Measurements from ENCODE around the gene CTNNA3. TPM values are rescaled to one million over a fixed set of nuclear protein-coding genes. Genes with fewer than 3 reads are reported as not detected.

Gene CTNNA3
- total and polyA plus RNA-seq, 2 donors (not counting 1 experiment from before 2014, with no cell fraction given): not detected

DNA sequence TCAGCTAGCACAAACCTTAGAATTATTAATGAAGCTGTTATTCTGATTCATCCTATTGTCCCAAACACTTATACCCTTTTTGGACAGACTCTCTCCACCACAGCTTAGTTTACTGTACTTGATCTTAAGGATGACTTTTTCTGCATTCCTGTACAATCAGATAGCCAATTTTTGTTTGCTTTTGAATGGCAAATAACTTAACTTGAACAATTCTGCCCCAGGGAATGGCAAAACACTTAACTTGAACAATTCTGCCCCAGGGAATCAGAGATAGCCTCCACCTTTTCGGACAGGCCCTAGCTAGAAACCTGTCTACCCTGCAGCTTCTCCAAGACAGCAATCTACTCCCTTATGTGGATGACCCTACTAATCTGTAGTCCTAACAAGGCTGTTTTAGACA is 1438.2 kb downstream of the CTNNA3 start:
- Histone ChIP-seq H3K4me1 (ENCODE audit: control insufficient read depth, extremely low read depth, insufficient read depth, low read length) (no peaks in the 10 kb centered on the region), H3K9me3 (ENCODE audit: control insufficient read depth, insufficient read depth, low read depth, low read length) (no peaks in the 10 kb centered on the region), H3K9ac (ENCODE audit: insufficient read depth, low read length) (no peak overlapping the region), H2AFZ (ENCODE audit: low read length) (no peak overlapping the region), H3K4me3 (replicated peaks in 1 of 4; ENCODE audit: control extremely low read depth in 1 of 4, insufficient read depth in 1 of 4, low read depth in 3 of 4, low read length in 4 of 4) (no peak overlapping the region), H3K27me3 (ENCODE audit: control insufficient read depth, insufficient read depth, low read length) (no peaks in the 10 kb centered on the region), H4K20me1 (ENCODE audit: control insufficient read depth, extremely low read depth, insufficient read depth, low read length) (no peaks in the 10 kb centered on the region), H3K36me3 (ENCODE audit: control insufficient read depth, insufficient read depth, low read length) (no peaks in the 10 kb centered on the region), H3K4me2 (ENCODE audit: extremely low read depth, insufficient read depth, low read length) (no peak overlapping the region), H3K27ac (ENCODE audit: insufficient read depth, low read length) (no peak overlapping the region), H3K79me2 (ENCODE audit: control insufficient read depth, insufficient read depth, low read length) (no peaks in the 10 kb centered on the region)
- TF ChIP-seq, protein P1, sequence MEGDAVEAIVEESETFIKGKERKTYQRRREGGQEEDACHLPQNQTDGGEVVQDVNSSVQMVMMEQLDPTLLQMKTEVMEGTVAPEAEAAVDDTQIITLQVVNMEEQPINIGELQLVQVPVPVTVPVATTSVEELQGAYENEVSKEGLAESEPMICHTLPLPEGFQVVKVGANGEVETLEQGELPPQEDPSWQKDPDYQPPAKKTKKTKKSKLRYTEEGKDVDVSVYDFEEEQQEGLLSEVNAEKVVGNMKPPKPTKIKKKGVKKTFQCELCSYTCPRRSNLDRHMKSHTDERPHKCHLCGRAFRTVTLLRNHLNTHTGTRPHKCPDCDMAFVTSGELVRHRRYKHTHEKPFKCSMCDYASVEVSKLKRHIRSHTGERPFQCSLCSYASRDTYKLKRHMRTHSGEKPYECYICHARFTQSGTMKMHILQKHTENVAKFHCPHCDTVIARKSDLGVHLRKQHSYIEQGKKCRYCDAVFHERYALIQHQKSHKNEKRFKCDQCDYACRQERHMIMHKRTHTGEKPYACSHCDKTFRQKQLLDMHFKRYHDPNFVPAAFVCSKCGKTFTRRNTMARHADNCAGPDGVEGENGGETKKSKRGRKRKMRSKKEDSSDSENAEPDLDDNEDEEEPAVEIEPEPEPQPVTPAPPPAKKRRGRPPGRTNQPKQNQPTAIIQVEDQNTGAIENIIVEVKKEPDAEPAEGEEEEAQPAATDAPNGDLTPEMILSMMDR (conservative IDR thresholded peaks at IDR 0.05 in 1 of 2, IDR thresholded peaks at IDR 0.05 in 1 of 2; ENCODE audit: low read depth in 1 of 2, low read length in 2 of 2): no peak
- TF ChIP-seq EZH2 (IDR thresholded peaks at IDR 0.05; ENCODE audit: low read length, missing control alignments): no peak
- no peak for DNase-seq (ENCODE audit: low read depth in 2 of 2)

DNA sequence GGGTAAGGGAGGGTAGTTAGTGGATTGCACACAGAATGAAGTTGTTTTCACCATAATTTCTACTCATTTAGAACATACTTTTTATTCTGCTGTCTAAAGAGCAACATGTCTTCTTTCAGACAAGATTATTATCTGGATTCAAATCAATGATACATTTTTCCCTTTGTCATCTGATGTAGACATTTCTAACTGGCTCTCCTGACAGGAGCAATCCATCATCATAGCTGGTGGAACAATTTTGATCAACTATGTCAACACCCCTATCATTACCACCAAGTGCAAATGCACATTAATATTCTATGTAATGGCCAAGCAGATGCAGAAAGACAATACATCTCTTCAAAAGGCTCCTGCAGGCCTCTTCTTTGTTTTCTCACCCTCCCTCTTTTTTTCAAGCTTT is 1443.0 kb downstream of the CTNNA3 start:
- Histone ChIP-seq H3K36me3 (ENCODE audit: control insufficient read depth, insufficient read depth, low read length) (no peaks in the 10 kb centered on the region), H3K9ac (ENCODE audit: insufficient read depth, low read length) (no peak overlapping the region), H4K20me1 (ENCODE audit: control insufficient read depth, extremely low read depth, insufficient read depth, low read length) (no peaks in the 10 kb centered on the region), H3K79me2 (ENCODE audit: control insufficient read depth, insufficient read depth, low read length) (no peaks in the 10 kb centered on the region), H2AFZ (ENCODE audit: low read length) (no peak overlapping the region), H3K27ac (ENCODE audit: insufficient read depth, low read length) (no peak overlapping the region), H3K9me3 (ENCODE audit: control insufficient read depth, insufficient read depth, low read depth, low read length) (no peaks in the 10 kb centered on the region), H3K4me1 (ENCODE audit: control insufficient read depth, extremely low read depth, insufficient read depth, low read length) (no peaks in the 10 kb centered on the region), H3K4me2 (ENCODE audit: extremely low read depth, insufficient read depth, low read length) (no peak overlapping the region), H3K4me3 (replicated peaks in 1 of 4; ENCODE audit: control extremely low read depth in 1 of 4, insufficient read depth in 1 of 4, low read depth in 3 of 4, low read length in 4 of 4) (no peak overlapping the region), H3K27me3 (ENCODE audit: control insufficient read depth, insufficient read depth, low read length) (no peaks in the 10 kb centered on the region)
- DNase-seq (ENCODE audit: low read depth in 2 of 2): no peak
- TF ChIP-seq, protein P1 (conservative IDR thresholded peaks at IDR 0.05 in 1 of 2, IDR thresholded peaks at IDR 0.05 in 1 of 2; ENCODE audit: low read depth in 1 of 2, low read length in 2 of 2): no peak
- no peak for TF ChIP-seq EZH2 (IDR thresholded peaks at IDR 0.05; ENCODE audit: low read length, missing control alignments)

DNA sequence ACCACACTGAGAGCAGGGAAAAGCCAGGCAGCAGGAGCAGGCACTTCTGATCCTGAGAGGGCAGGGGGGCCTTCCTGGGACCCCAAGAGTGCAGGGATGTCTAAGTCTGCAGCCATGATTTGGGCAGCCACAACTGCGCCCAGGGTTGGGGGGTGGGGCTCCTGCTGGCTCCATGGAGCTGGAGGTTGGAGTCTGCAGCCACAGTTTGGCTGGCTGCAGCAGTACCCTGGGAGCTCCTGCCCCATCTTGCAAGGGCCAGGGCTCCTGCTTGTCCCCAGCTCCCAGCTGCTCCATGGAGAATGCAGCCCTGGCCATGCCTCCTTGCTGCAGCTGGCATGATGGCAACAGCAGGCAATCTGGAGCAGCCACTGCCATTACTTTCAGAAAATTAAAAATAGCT is 1449.8 kb downstream of the CTNNA3 start:
- Histone ChIP-seq H3K27me3 (ENCODE audit: control insufficient read depth, insufficient read depth, low read length) (no peaks in the 10 kb centered on the region), H3K9me3 (ENCODE audit: control insufficient read depth, insufficient read depth, low read depth, low read length) (no peaks in the 10 kb centered on the region), H3K79me2 (ENCODE audit: control insufficient read depth, insufficient read depth, low read length) (no peaks in the 10 kb centered on the region), H2AFZ (ENCODE audit: low read length) (no peak overlapping the region), H3K4me1 (ENCODE audit: control insufficient read depth, extremely low read depth, insufficient read depth, low read length) (no peaks in the 10 kb centered on the region), H3K4me2 (ENCODE audit: extremely low read depth, insufficient read depth, low read length) (no peak overlapping the region), H3K27ac (ENCODE audit: insufficient read depth, low read length) (no peak overlapping the region), H4K20me1 (ENCODE audit: control insufficient read depth, extremely low read depth, insufficient read depth, low read length) (no peaks in the 10 kb centered on the region), H3K9ac (ENCODE audit: insufficient read depth, low read length) (no peak overlapping the region), H3K4me3 (replicated peaks in 1 of 4; ENCODE audit: control extremely low read depth in 1 of 4, insufficient read depth in 1 of 4, low read depth in 3 of 4, low read length in 4 of 4) (no peak overlapping the region), H3K36me3 (ENCODE audit: control insufficient read depth, insufficient read depth, low read length) (no peaks in the 10 kb centered on the region)
- DNase-seq (ENCODE audit: low read depth in 2 of 2): no peak
- TF ChIP-seq, protein P1 (conservative IDR thresholded peaks at IDR 0.05 in 1 of 2, IDR thresholded peaks at IDR 0.05 in 1 of 2; ENCODE audit: low read depth in 1 of 2, low read length in 2 of 2): no peak
